ENCODE results near the gene XKR7.

Gene XKR7

DNA sequence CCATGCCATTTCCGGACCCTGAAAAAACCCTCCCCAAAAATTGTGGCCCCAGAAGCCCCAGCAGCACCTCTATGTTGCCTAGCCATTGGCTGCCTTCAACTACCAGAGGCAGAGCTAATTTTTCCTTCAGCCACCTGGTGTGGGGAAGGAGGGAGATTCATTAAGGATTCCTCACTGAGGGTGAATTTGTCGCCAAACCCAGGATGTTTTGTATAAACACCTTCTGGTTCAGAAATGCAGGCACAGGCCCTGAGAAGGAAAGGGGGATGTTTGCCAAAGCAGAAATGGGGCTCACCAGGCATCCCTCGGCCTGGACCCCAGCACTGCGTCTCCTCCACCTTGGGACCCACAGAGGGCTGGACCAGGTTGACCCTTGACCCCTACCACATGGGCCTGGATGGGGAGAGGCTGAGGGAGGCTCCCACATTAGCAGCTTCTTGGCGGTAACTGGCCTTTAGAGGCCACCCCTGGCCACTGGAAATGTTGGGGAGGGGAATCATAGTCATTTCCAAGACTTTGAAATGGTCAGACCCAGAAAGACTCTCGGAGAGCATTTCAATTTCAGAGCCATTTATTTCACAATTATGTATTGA is 14.3 kb upstream of the XKR7 start:
- H3K4me1 Mint-ChIP-seq (ENCODE audit: low read depth) = peaks cover 21% of the 10 kb centered on the region
- H3K27me3 Mint-ChIP-seq (ENCODE audit: low read depth) = peaks cover 13% of the 10 kb centered on the region
- no peaks in the 10 kb centered on the region for H3K9me3 Mint-ChIP-seq
- H3K4me3 Mint-ChIP-seq = no peak overlapping the region
- no peak overlapping the region for H3K27ac Mint-ChIP-seq
- peaks cover 20% of the 10 kb centered on the region for H3K36me3 Mint-ChIP-seq (ENCODE audit: low read depth)

- no peak overlapping the region for H3K27ac Mint-ChIP-seq
- peaks cover 17% of the 10 kb centered on the region for H3K4me1 Mint-ChIP-seq (ENCODE audit: low read depth)
- H3K27me3 Mint-ChIP-seq (ENCODE audit: low read depth) = peaks cover 16% of the 10 kb centered on the region
- peaks cover 14% of the 10 kb centered on the region for H3K36me3 Mint-ChIP-seq (ENCODE audit: low read depth)
- no peak overlapping the region for H3K4me3 Mint-ChIP-seq
- no peaks in the 10 kb centered on the region for H3K9me3 Mint-ChIP-seq
Measured at GRCh38 chr20:31954500-31954899, 13.5 kb upstream of the XKR7 start.

DNA sequence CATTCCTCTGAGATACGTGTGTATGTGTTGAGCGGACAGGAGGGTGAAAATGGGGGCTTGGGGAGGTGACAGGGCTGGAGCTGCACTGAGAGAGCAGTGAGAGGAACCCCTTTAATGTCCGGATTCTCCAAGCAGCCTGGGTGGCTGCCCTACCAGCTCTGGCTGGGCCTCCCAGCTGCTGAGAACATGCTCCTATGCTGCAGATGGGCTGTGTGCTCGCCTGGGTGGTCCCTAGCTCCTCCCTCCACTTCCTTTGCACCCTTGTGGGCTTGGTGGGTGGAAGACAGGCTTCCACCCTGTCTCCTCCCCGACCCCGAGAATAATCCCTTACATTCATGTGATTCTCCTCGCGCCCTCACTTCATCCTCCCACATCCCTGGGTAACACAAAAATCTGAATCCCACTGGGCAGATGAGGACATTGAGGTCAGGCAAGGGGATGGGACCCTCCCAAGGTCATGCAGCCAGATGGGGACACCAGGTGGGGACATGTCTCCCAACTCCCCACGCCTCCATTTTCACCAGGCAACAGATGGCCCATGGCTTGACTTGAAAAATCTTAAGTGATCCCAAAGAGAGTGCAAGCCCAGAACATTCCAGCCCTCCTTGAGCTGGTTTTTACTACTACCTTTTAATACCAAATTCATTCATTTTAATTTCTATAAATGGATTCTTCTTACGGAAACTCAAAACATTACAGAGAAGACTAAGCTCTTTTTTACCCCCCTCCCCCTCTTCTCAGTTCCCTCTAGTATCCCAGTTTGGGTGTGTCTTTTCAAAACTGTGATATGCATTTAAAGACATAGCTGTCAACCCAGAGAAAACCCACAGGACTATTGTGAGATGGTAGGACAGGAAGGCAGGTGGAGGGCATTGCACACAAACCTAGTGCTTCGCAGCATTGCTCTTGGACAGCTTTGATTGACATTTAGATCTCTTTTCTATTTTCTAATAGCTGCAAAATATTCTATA is 11.1 kb upstream of the XKR7 start:
- no peak overlapping the region for H3K4me3 Mint-ChIP-seq
- H3K27me3 Mint-ChIP-seq (ENCODE audit: low read depth) = peaks cover 18% of the 10 kb centered on the region
- H3K27ac Mint-ChIP-seq = no peak overlapping the region
- H3K4me1 Mint-ChIP-seq (ENCODE audit: low read depth) = peaks cover 4% of the 10 kb centered on the region
- H3K9me3 Mint-ChIP-seq = no peaks in the 10 kb centered on the region
- H3K36me3 Mint-ChIP-seq (ENCODE audit: low read depth) = peaks cover under 1% of the 10 kb centered on the region

DNA sequence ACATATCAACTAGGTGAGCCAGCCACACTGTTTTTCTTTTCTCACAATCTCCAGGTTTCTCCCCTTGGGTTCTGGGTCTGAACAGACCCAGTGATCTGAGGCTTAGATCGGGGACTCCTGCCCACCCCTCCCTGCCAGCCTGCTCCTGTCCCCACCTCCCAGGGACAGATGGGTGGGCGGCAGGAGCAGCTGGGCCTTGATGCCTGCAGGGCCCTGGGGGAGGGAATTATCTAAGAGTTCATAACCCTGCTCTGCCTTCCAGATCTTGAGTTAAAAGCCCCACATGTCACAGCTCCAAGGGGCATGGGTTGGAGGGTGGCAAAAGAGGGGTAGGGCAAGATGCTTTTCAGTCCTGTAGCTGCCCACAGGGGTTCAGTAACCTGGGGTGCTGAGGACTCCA is 5.2 kb upstream of the XKR7 start:
- H3K9me3 Mint-ChIP-seq = no peaks in the 10 kb centered on the region
- no peak overlapping the region for H3K4me3 Mint-ChIP-seq
- no peak overlapping the region for H3K27ac Mint-ChIP-seq
- no peaks in the 10 kb centered on the region for H3K36me3 Mint-ChIP-seq (ENCODE audit: low read depth)
- no peaks in the 10 kb centered on the region for H3K4me1 Mint-ChIP-seq (ENCODE audit: low read depth)
- H3K27me3 Mint-ChIP-seq (ENCODE audit: low read depth) = peaks cover 27% of the 10 kb centered on the region

- H3K36me3 Mint-ChIP-seq (ENCODE audit: low read depth) = no peaks in the 10 kb centered on the region
- no peak overlapping the region for H3K4me3 Mint-ChIP-seq
- peaks cover 29% of the 10 kb centered on the region for H3K27me3 Mint-ChIP-seq (ENCODE audit: low read depth)
- H3K9me3 Mint-ChIP-seq = no peaks in the 10 kb centered on the region
- peaks cover 2% of the 10 kb centered on the region for H3K4me1 Mint-ChIP-seq (ENCODE audit: low read depth)
- no peak overlapping the region for H3K27ac Mint-ChIP-seq
Measured at GRCh38 chr20:31963889-31964288, 4.1 kb upstream of the XKR7 start.

GRCh38 chr20:31966991-31967655 is 828 bp upstream of the XKR7 start:
- Mint-ChIP-seq H3K27me3 (ENCODE audit: low read depth) (peaks cover 35% of the 10 kb centered on the region), H3K4me3 (peak overlapping the region; percentile 22), H3K4me1 (ENCODE audit: low read depth) (peaks cover 2% of the 10 kb centered on the region), H3K36me3 (ENCODE audit: low read depth) (no peaks in the 10 kb centered on the region), H3K27ac (no peak overlapping the region), H3K9me3 (no peaks in the 10 kb centered on the region)

DNA sequence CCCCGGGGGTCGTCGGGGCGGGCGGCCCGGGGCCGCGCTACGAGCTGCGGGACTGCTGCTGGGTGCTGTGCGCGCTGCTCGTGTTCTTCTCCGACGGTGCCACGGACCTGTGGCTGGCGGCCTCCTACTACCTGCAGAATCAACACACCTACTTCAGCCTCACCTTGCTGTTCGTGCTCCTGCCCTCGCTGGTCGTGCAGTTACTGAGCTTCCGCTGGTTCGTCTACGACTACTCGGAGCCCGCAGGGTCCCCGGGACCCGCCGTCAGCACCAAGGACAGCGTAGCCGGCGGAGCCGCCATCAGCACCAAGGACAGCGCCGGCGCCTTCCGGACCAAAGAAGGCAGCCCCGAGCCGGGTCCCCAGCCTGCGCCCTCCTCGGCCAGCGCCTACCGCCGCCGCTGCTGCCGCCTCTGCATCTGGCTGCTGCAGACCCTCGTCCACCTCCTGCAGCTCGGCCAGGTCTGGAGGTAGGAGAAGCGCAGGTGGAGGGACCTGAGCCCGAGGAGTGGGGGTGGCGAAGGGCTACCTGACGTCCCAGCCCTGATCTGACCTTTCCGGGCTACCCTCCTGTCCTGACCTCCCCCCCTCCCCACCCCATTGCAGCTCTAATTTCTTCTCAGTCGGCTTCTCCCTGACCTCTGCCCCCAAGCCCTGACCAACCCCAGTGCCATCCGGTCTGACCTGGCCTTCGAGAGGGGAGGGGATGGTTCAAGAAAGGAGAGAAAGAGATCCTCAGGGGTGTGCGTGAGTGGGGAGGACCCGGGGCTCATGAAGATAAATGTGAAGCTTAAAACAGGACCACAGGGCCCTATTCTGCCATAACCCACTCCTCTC is 558 bp downstream of the XKR7 start:
- Mint-ChIP-seq H3K27me3 (ENCODE audit: low read depth) (peaks cover 32% of the 10 kb centered on the region), H3K4me3 (peak overlapping the region; percentile 80), H3K9me3 (no peaks in the 10 kb centered on the region), H3K27ac (no peak overlapping the region), H3K4me1 (ENCODE audit: low read depth) (peaks cover 2% of the 10 kb centered on the region), H3K36me3 (ENCODE audit: low read depth) (no peaks in the 10 kb centered on the region)

GRCh38 chr20:31969991-31970390 is 2.0 kb downstream of the XKR7 start:
- Mint-ChIP-seq H3K27me3 (ENCODE audit: low read depth) (peaks cover 32% of the 10 kb centered on the region), H3K36me3 (ENCODE audit: low read depth) (no peaks in the 10 kb centered on the region), H3K4me3 (no peak overlapping the region), H3K9me3 (no peaks in the 10 kb centered on the region), H3K27ac (no peak overlapping the region), H3K4me1 (ENCODE audit: low read depth) (peaks cover 2% of the 10 kb centered on the region)

DNA sequence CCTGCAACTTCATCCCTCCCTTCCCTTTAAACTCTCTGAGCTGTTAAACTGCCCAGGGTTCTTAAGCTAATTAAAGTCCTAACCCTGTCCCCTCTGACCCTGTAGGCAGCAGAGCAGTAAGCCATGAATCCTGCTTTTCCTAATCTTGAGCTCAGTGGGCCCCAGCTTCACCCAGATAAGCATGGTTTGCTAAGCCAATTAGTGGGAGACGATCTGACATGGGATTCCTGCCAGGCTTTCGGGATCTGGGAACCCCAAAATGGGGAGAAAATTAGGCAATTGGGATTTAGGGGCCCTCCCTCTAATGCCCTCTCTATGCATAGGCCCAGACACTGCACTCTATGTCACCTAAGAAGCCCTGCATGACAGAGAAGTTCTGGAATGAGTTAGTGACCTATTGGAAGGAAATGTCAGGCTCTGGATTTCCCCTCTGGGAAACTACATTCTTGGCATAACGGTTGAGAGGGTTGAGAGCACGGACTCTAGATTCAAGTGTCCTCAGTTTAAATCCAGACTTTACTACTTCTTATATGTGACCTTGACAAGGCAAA is 4.6 kb downstream of the XKR7 start:
- no peaks in the 10 kb centered on the region for H3K36me3 Mint-ChIP-seq (ENCODE audit: low read depth)
- no peaks in the 10 kb centered on the region for H3K9me3 Mint-ChIP-seq
- peaks cover 21% of the 10 kb centered on the region for H3K27me3 Mint-ChIP-seq (ENCODE audit: low read depth)
- H3K4me1 Mint-ChIP-seq (ENCODE audit: low read depth) = peaks cover 2% of the 10 kb centered on the region
- no peak overlapping the region for H3K4me3 Mint-ChIP-seq
- H3K27ac Mint-ChIP-seq = no peak overlapping the region

- Mint-ChIP-seq H3K27ac (no peak overlapping the region), H3K27me3 (ENCODE audit: low read depth) (peaks cover 17% of the 10 kb centered on the region), H3K9me3 (no peaks in the 10 kb centered on the region), H3K36me3 (ENCODE audit: low read depth) (no peaks in the 10 kb centered on the region), H3K4me1 (ENCODE audit: low read depth) (no peaks in the 10 kb centered on the region), H3K4me3 (no peak overlapping the region)
Measured at GRCh38 chr20:31974296-31974695, 6.3 kb downstream of the XKR7 start.

GRCh38 chr20:31974951-31975487 is 7.1 kb downstream of the XKR7 start:
- Mint-ChIP-seq H3K36me3 (ENCODE audit: low read depth) (no peaks in the 10 kb centered on the region), H3K4me3 (no peak overlapping the region), H3K27ac (no peak overlapping the region), H3K9me3 (no peaks in the 10 kb centered on the region), H3K4me1 (ENCODE audit: low read depth) (no peaks in the 10 kb centered on the region), H3K27me3 (ENCODE audit: low read depth) (peaks cover 14% of the 10 kb centered on the region)

DNA sequence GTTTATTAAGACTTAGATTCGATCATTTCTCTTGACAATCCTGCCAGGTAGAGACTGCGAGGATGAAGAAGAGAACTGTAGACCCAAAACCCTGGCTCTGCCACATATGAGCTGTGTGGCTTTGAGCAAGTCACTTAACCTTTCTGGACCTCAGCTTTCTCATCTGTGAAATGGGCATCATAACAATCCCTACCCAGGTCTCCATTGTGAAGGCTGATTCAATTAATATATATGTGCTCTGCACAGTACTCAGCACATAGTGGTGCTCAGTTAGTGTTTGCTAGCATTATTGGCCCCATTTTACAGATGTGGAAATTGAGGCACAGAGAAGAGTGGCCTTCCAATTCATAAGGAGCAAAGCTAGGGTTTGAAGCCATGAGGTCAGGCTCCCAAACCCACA is 7.9 kb downstream of the XKR7 start:
- no peaks in the 10 kb centered on the region for H3K36me3 Mint-ChIP-seq (ENCODE audit: low read depth)
- H3K27ac Mint-ChIP-seq = no peak overlapping the region
- no peak overlapping the region for H3K4me3 Mint-ChIP-seq
- no peaks in the 10 kb centered on the region for H3K4me1 Mint-ChIP-seq (ENCODE audit: low read depth)
- peaks cover 6% of the 10 kb centered on the region for H3K27me3 Mint-ChIP-seq (ENCODE audit: low read depth)
- H3K9me3 Mint-ChIP-seq = no peaks in the 10 kb centered on the region

- Mint-ChIP-seq H3K36me3 (ENCODE audit: low read depth) (no peaks in the 10 kb centered on the region), H3K4me1 (ENCODE audit: low read depth) (no peaks in the 10 kb centered on the region), H3K27me3 (ENCODE audit: low read depth) (peaks cover 5% of the 10 kb centered on the region), H3K27ac (no peak overlapping the region), H3K9me3 (no peaks in the 10 kb centered on the region), H3K4me3 (no peak overlapping the region)
Measured at GRCh38 chr20:31977080-31977479, 9.1 kb downstream of the XKR7 start.
